ENCODE data around the gene WDR5. TPM values are rescaled to one million over a fixed set of nuclear protein-coding genes. Genes with fewer than 3 reads are reported as not detected.

The WDR5 gene
- total and polyA plus RNA-seq, 4 experiments from 2014 or later = 14.6 to 32.7 (median 23.4) TPM

- Histone ChIP-seq H3K4me3 (ENCODE audit: low read length in 2 of 2) (no peak overlapping the region), H3K4me1 (ENCODE audit: insufficient read depth, low read length) (no peaks in the 10 kb centered on the region), H3K9me3 (ENCODE audit: control insufficient read depth in 1 of 2, low read length in 2 of 2) (no peaks in the 10 kb centered on the region), H3K27ac (ENCODE audit: low read depth, low read length) (no peak overlapping the region), H3K27me3 (ENCODE audit: insufficient read depth, low read length) (no peaks in the 10 kb centered on the region), H3K36me3 (ENCODE audit: insufficient read depth, low read length) (no peaks in the 10 kb centered on the region)
- DNase-seq = no peak
- no peaks in the 10 kb centered on the region for H3K27me3 Mint-ChIP-seq
- no peak overlapping the region for H3K27ac Mint-ChIP-seq
- peaks cover 0 to 14% (median 7%) of the 10 kb centered on the region in 8 donors for H3K9me3 Mint-ChIP-seq
- H3K4me3 Mint-ChIP-seq = no peak overlapping the region
- H3K4me1 Mint-ChIP-seq = no peaks in the 10 kb centered on the region
- ChIA-PET CTCF (ENCODE audit: partially characterized antibody) (no interaction called here), POLR2A (ENCODE audit: partially characterized antibody) (no interaction called here)
- intact Hi-C loops (cut with micrococcal nuclease) = no loop called here
- no peaks in the 10 kb centered on the region for H3K36me3 Mint-ChIP-seq
These were observed 69.2 kb downstream of the WDR5 start for GRCh38 chr9:134204991-134205578.

GRCh38 chr9:134205672-134206310, 69.9 kb downstream of the WDR5 start:
- H3K36me3 Mint-ChIP-seq = no peaks in the 10 kb centered on the region
- CTCF ChIA-PET (ENCODE audit: partially characterized antibody) = no interaction called here
- Histone ChIP-seq H3K4me3 (ENCODE audit: low read length in 2 of 2) (no peak overlapping the region), H3K27ac (ENCODE audit: low read depth, low read length) (no peak overlapping the region), H3K27me3 (ENCODE audit: insufficient read depth, low read length) (no peaks in the 10 kb centered on the region), H3K4me1 (ENCODE audit: insufficient read depth, low read length) (no peaks in the 10 kb centered on the region), H3K36me3 (ENCODE audit: insufficient read depth, low read length) (no peaks in the 10 kb centered on the region), H3K9me3 (ENCODE audit: control insufficient read depth in 1 of 2, low read length in 2 of 2) (no peaks in the 10 kb centered on the region)
- POLR2A ChIA-PET (ENCODE audit: partially characterized antibody) = no interaction called here
- no peaks in the 10 kb centered on the region for H3K27me3 Mint-ChIP-seq
- peaks cover 0 to 14% (median 7%) of the 10 kb centered on the region in 8 donors for H3K9me3 Mint-ChIP-seq
- intact Hi-C loops (cut with micrococcal nuclease) = no loop called here
- H3K27ac Mint-ChIP-seq = no peak overlapping the region
- H3K4me1 Mint-ChIP-seq = no peaks in the 10 kb centered on the region
- no peak for DNase-seq
- no peak overlapping the region for H3K4me3 Mint-ChIP-seq

- Histone ChIP-seq H3K27ac (ENCODE audit: low read depth, low read length) (no peak overlapping the region), H3K4me1 (ENCODE audit: insufficient read depth, low read length) (no peaks in the 10 kb centered on the region), H3K9me3 (ENCODE audit: control insufficient read depth in 1 of 2, low read length in 2 of 2) (no peaks in the 10 kb centered on the region), H3K36me3 (ENCODE audit: insufficient read depth, low read length) (no peaks in the 10 kb centered on the region), H3K27me3 (ENCODE audit: insufficient read depth, low read length) (no peaks in the 10 kb centered on the region), H3K4me3 (ENCODE audit: low read length in 2 of 2) (no peak overlapping the region)
- Mint-ChIP-seq H3K4me3 (no peak overlapping the region), H3K9me3 (peaks cover 0 to 14% (median 7%) of the 10 kb centered on the region in 8 donors), H3K27me3 (no peaks in the 10 kb centered on the region), H3K27ac (no peak overlapping the region), H3K4me1 (no peaks in the 10 kb centered on the region), H3K36me3 (no peaks in the 10 kb centered on the region)
- intact Hi-C loops (cut with micrococcal nuclease) = no loop called here
- DNase-seq = no peak
- CTCF ChIA-PET (ENCODE audit: partially characterized antibody) = interaction anchor here (0.9 kb wide), 1 partner anchor 11 kb away, joined by 3 read pairs; no protein-coding TSS in a partner anchor
- POLR2A ChIA-PET (ENCODE audit: partially characterized antibody) = no interaction called here
These were observed 70.7 kb downstream of the WDR5 start for GRCh38 chr9:134206311-134207300.

GRCh38 chr9:134208310-134208841, 72.5 kb downstream of the WDR5 start:
- Mint-ChIP-seq H3K27me3 (no peaks in the 10 kb centered on the region), H3K27ac (no peak overlapping the region), H3K36me3 (no peaks in the 10 kb centered on the region), H3K9me3 (peaks cover 0 to 16% (median 5%) of the 10 kb centered on the region in 8 donors), H3K4me3 (no peak overlapping the region), H3K4me1 (no peaks in the 10 kb centered on the region)
- ChIA-PET POLR2A (ENCODE audit: partially characterized antibody) (interaction anchor here (1.4 kb wide), 1 partner anchor 12 kb away, joined by 4 read pairs; no protein-coding TSS in a partner anchor), CTCF (ENCODE audit: partially characterized antibody) (no interaction called here)
- H3K27ac ChIP-seq (ENCODE audit: low read depth, low read length) = no peak overlapping the region
- DNase-seq = no peak
- no peaks in the 10 kb centered on the region for H3K4me1 ChIP-seq (ENCODE audit: insufficient read depth, low read length)
- no peaks in the 10 kb centered on the region for H3K36me3 ChIP-seq (ENCODE audit: insufficient read depth, low read length)
- no peaks in the 10 kb centered on the region for H3K9me3 ChIP-seq (ENCODE audit: control insufficient read depth in 1 of 2, low read length in 2 of 2)
- intact Hi-C loops (cut with micrococcal nuclease) = no loop called here
- H3K27me3 ChIP-seq (ENCODE audit: insufficient read depth, low read length) = no peaks in the 10 kb centered on the region
- H3K4me3 ChIP-seq (ENCODE audit: low read length in 2 of 2) = no peak overlapping the region

GRCh38 chr9:134208981-134209725, 73.3 kb downstream of the WDR5 start:
- Histone ChIP-seq H3K36me3 (ENCODE audit: insufficient read depth, low read length) (no peaks in the 10 kb centered on the region), H3K4me1 (ENCODE audit: insufficient read depth, low read length) (no peaks in the 10 kb centered on the region), H3K27ac (ENCODE audit: low read depth, low read length) (no peak overlapping the region), H3K9me3 (ENCODE audit: control insufficient read depth in 1 of 2, low read length in 2 of 2) (no peaks in the 10 kb centered on the region), H3K27me3 (ENCODE audit: insufficient read depth, low read length) (no peaks in the 10 kb centered on the region), H3K4me3 (ENCODE audit: low read length in 2 of 2) (no peak overlapping the region)
- Mint-ChIP-seq H3K4me3 (no peak overlapping the region), H3K9me3 (peaks cover 0 to 16% (median under 1%) of the 10 kb centered on the region in 8 donors), H3K27ac (peak overlapping the region in 1 of 7 donors; percentile 71), H3K4me1 (no peaks in the 10 kb centered on the region), H3K27me3 (no peaks in the 10 kb centered on the region), H3K36me3 (no peaks in the 10 kb centered on the region)
- DNase-seq = no peak
- ChIA-PET CTCF (ENCODE audit: partially characterized antibody) (no interaction called here), POLR2A (ENCODE audit: partially characterized antibody) (interaction anchor here (1.4 kb wide), 1 partner anchor 13 kb away, joined by 4 read pairs; no protein-coding TSS in a partner anchor)
- intact Hi-C loops (cut with micrococcal nuclease) = no loop called here
